Fibroblast of lung (primary cell): ENCODE data around the gene SPX.

ENCODE experiments used
- CTCF ChIP-seq, 2 donors: IDR thresholded peaks in 1 of 2; conservative IDR thresholded peaks in 1 of 2; 1 replicate in 1 of 2; 2 replicates in 1 of 2; pipeline ENCODE4 v1.5.1; 2011 to 2012; ENCODE audit warnings: low read length in 2 of 2, control low read depth in 1 of 2, inconsistent platforms in 1 of 2, low read depth in 1 of 2, mild to moderate bottlenecking in 1 of 2
- EZH2 ChIP-seq: IDR thresholded peaks from 2 replicates; pipeline ENCODE4 v1.5.1; 2012; ENCODE audit warnings: low read length, control low read depth, mild to moderate bottlenecking; ENCODE audit errors: missing control alignments

DNA sequence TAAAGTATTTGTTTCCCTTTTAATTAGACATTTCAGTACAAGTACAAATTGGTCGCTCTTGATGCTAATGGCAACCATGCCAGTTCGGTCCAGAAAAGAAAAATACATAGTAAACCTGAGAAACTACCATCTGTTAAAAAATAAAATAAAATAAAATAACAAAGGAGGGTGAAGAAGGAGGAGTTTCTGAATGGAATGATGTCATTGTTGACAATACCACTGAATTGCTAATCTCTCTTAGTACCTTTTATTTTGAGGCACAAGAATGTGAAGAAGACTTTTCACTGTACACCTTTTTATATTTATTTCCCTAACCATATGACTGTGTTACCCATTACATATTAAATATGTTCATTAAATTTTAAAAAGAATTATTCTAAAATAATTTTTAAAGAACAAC, 19.5 kb downstream of the SPX start:
- TF ChIP-seq CTCF (conservative IDR thresholded peaks at IDR 0.05 in 1 of 2, IDR thresholded peaks at IDR 0.05 in 1 of 2; ENCODE audit: low read depth in 1 of 2, low read length in 2 of 2) (no peak), EZH2 (no peak)
